Spleen (tissue), 7 donors: ENCODE data around the gene SYNGR1.

Experiments used
- POLR2A ChIP-seq, 3 donors: fragments of 450-650 bp; IDR thresholded peaks; one replicate each; pipeline ENCODE4 v1.5.1; 2017; ENCODE audit warnings: antibody characterized with exemption in 3 of 3, mild to moderate bottlenecking in 1 of 3
- POLR2AphosphoS5 ChIP-seq, 3 donors: sonication (generic); formaldehyde crosslinking; IDR thresholded peaks; one replicate each; pipeline ENCODE4 v1.5.1; 2017; ENCODE audit warnings: antibody characterized with exemption in 3 of 3
- TF ChIP-seq, protein P1 (sequence below), 11 experiments: fragments of 200-600 bp in 7 of 11; fragments of 450-650 bp in 4 of 11; sonication (generic) in 4 of 11; IDR thresholded peaks in 8 of 11; conservative IDR thresholded peaks in 3 of 11; 1 replicate in 7 of 11; 2 replicates in 4 of 11; pipeline versions ENCODE4 v1.4.0 to v1.8.0; 2016 to 2021; ENCODE audit warnings: antibody characterized with exemption in 11 of 11, inconsistent platforms in 4 of 11, mild to moderate bottlenecking in 1 of 11
- donor health status: DM: no; HTN: no; CAD: no; lungs with moderate emphysema.
- donor health status: DM: no; HTN: no; CAD: no.
- donor health status: DM: no; HTN: no; CAD: no.

DNA sequence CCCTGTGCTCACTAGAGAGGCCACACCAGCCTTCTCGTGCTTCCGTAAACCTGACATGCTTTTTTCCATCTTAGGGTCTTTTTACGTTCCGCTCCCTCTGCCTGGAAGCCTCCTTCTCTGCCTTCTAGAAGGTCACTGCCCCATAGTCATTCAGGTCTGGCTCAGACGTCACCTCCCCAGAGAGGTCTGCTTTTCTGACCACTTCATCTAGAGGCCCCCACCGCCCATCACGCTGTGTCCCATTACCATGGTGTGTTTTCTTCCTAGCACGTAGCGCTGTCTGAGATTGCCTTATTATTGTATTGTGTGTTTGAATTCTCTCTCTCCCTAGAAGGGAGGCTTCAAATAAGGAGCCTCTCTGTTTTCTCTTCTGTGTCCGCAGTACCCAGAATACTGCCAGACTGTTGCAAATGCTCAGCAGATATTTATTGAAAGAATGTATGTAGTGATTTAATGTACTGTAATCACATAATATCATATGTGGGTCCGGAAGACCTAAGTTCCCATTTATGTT is 59.8 kb downstream of the SYNGR1 start:
- TF ChIP-seq, protein P1, sequence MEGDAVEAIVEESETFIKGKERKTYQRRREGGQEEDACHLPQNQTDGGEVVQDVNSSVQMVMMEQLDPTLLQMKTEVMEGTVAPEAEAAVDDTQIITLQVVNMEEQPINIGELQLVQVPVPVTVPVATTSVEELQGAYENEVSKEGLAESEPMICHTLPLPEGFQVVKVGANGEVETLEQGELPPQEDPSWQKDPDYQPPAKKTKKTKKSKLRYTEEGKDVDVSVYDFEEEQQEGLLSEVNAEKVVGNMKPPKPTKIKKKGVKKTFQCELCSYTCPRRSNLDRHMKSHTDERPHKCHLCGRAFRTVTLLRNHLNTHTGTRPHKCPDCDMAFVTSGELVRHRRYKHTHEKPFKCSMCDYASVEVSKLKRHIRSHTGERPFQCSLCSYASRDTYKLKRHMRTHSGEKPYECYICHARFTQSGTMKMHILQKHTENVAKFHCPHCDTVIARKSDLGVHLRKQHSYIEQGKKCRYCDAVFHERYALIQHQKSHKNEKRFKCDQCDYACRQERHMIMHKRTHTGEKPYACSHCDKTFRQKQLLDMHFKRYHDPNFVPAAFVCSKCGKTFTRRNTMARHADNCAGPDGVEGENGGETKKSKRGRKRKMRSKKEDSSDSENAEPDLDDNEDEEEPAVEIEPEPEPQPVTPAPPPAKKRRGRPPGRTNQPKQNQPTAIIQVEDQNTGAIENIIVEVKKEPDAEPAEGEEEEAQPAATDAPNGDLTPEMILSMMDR (IDR thresholded peaks at IDR 0.05 in 8 of 11, conservative IDR thresholded peaks at IDR 0.05 in 3 of 11): no peak
- TF ChIP-seq POLR2A (IDR thresholded peaks at IDR 0.05) (no peak), POLR2AphosphoS5 (IDR thresholded peaks at IDR 0.05) (no peak)
